H1 (cell line): ENCODE results near the gene MRTFA. TPM values are rescaled to one million over a fixed set of nuclear protein-coding genes. Genes with fewer than 3 reads are reported as not detected.

ENCODE experiments used
- BACH1 ChIP-seq: IDR thresholded peaks from 2 replicates; pipeline ENCODE4 v1.6.1; 2012; ENCODE audit warnings: low read length, improper control_type of control experiment
- CEBPB ChIP-seq: IDR thresholded peaks from 2 replicates; pipeline ENCODE4 v1.6.1; 2012; ENCODE audit warnings: low read depth, low read length
- CTBP2 ChIP-seq: IDR thresholded peaks from 2 replicates; pipeline ENCODE4 v1.7.0; 2011; ENCODE audit warnings: borderline replicate concordance, mild to moderate bottlenecking, moderate library complexity, mixed read lengths, low read length; ENCODE audit not compliant: insufficient read depth, insufficient read length
- POU5F1 ChIP-seq: IDR thresholded peaks from 2 replicates; pipeline ENCODE4 v1.6.1; 2011; ENCODE audit warnings: low read depth, mild to moderate bottlenecking, low read length, moderate library complexity
- RNF2 ChIP-seq: fragments of 200-900, 300-1000 bp; sonication (generic); IDR thresholded peaks from 2 replicates; pipeline ENCODE4 v1.7.1; 2016; ENCODE audit warnings: borderline replicate concordance, low read depth, mild to moderate bottlenecking, antibody characterized with exemption, low read length; ENCODE audit not compliant: poor library complexity, severe bottlenecking; ENCODE audit errors: missing control alignments
- SUZ12 ChIP-seq: fragments of 200-600 bp; sonication (generic); IDR thresholded peaks from 2 replicates; pipeline ENCODE4 v1.6.1; 2012; ENCODE audit warnings: mild to moderate bottlenecking, inconsistent platforms, low read length, moderate library complexity, mixed read lengths
- polyA plus RNA-seq, 7 experiments: library from polyadenylated mRNA; depleted of rRNA in 3 of 7; stranded (reverse) in 5 of 7; unstranded in 2 of 7; fragments of >200 nt in 5 of 7; fragments of 200-250 nt in 2 of 7; gene quantifications; 1 replicate in 5 of 7; 2 replicates in 1 of 7; 4 replicates in 1 of 7; pipeline versions ENCODE4 v1.2.1 to v1.2.3, GENCODE V29; 2011 to 2013; ENCODE audit warnings: missing spikeins in 2 of 7, mixed read lengths in 2 of 7
- total RNA-seq: library from RNA; stranded (reverse); fragmentation: NEBNext Ultra II Directional; extraction: Animal tissue kit (Norgen Biotek cat#: 25700); gene quantifications from 2 replicates; pipeline ENCODE4 v1.2.1, GENCODE V29; 2021
- TF ChIP-seq, protein P1 (sequence below): IDR thresholded peaks from 2 replicates; pipeline ENCODE4 v1.6.1; 2012; ENCODE audit warnings: low read length, inconsistent platforms

MRTFA gene
- total and polyA plus RNA-seq, 2 of the 8 experiments (the other 6 are each of a cell fraction or from before 2014, with no cell fraction given): 5.4 to 37.9 TPM

DNA sequence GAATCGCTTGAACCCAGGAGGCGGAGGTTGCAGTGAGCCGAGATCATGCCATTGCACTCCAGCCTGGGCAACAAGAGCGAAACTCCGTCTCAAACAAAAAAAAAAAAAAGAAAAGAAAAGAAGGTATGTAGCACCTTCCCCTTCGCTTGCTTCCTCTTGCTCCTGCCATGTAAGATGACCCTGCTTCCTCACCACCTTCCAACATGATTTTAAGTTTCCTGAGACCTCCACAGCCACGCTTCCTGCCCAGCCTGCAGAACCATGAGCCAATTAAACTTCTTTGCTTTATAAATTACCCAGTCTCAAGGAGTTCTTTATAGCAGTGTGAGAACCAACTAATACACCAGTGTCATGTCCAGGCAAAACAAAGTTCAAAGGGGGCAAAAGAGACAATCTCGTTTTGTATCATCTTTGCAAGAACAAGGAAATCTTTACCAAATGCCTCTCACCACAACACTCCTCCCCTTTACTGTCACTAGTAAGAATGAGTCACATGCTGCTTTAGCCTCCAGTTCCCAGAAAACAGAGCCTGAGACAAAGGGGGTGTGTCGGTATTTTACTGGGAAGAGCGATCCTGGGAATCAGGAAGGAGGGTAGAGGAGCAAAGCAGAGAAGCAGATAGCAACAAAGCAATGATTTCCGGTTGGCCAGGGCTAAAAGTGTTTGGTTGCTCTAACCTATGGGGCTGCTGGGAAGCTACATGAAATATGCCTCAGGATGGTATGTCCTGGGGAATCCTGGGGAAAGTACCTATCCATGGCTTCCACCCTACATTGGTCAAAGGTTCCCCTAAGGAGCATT lies 32.3 kb upstream of the MRTFA start (continued):
- no peak for TF ChIP-seq SUZ12
- TF ChIP-seq, protein P1, sequence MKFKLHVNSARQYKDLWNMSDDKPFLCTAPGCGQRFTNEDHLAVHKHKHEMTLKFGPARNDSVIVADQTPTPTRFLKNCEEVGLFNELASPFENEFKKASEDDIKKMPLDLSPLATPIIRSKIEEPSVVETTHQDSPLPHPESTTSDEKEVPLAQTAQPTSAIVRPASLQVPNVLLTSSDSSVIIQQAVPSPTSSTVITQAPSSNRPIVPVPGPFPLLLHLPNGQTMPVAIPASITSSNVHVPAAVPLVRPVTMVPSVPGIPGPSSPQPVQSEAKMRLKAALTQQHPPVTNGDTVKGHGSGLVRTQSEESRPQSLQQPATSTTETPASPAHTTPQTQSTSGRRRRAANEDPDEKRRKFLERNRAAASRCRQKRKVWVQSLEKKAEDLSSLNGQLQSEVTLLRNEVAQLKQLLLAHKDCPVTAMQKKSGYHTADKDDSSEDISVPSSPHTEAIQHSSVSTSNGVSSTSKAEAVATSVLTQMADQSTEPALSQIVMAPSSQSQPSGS: no peak
- no peak for TF ChIP-seq POU5F1
- TF ChIP-seq BACH1: no peak
- TF ChIP-seq CEBPB: no peak
- no peak for TF ChIP-seq RNF2
- no peak for TF ChIP-seq CTBP2
